Coronary artery (tissue), 2 donors: ENCODE measurements around the gene PTGER2.

Experiments used
- DNase-seq: peaks from one replicate; pipeline ENCODE4 v3.0.0-alpha.2; 2017; ENCODE audit warnings: low spot score
- H3K27ac ChIP-seq, 2 donors: fragments of 200-600 bp; sonication (generic); one replicate each; pipeline ENCODE4 v1.5.1; 2016 to 2019
- H3K4me3 ChIP-seq: fragments of 200-600 bp; sonication (generic); 2 replicates; pipeline ENCODE4 v1.5.1; 2016; ENCODE audit warnings: mild to moderate bottlenecking, moderate library complexity
- TF ChIP-seq, protein P1 (sequence below): fragments of 200-600 bp; sonication (generic); IDR thresholded peaks from one replicate; pipeline ENCODE4 v1.5.1; 2019; ENCODE audit warnings: antibody characterized with exemption

PTGER2 gene

DNA sequence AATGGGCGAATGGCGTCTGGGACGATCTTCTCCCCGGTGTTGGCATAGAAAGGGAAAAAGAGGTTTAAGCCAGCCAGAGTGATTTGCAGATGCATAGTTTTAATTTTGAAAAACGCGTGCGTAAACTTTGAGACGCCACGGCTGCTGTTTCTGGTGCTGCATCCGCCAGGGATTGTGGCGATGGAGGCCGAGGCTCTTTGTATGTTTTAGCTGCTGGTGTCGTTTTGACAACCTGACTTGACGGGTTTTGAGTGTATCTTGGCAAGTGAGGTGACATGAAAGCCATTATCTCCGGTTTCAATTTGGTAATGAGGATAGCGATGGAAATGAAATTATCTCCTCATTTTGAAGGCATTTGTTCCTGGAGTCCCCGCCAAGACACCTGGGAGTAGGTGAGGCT, 45.0 kb upstream of the PTGER2 start:
- DNase-seq: no peak
- TF ChIP-seq, protein P1, sequence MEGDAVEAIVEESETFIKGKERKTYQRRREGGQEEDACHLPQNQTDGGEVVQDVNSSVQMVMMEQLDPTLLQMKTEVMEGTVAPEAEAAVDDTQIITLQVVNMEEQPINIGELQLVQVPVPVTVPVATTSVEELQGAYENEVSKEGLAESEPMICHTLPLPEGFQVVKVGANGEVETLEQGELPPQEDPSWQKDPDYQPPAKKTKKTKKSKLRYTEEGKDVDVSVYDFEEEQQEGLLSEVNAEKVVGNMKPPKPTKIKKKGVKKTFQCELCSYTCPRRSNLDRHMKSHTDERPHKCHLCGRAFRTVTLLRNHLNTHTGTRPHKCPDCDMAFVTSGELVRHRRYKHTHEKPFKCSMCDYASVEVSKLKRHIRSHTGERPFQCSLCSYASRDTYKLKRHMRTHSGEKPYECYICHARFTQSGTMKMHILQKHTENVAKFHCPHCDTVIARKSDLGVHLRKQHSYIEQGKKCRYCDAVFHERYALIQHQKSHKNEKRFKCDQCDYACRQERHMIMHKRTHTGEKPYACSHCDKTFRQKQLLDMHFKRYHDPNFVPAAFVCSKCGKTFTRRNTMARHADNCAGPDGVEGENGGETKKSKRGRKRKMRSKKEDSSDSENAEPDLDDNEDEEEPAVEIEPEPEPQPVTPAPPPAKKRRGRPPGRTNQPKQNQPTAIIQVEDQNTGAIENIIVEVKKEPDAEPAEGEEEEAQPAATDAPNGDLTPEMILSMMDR: no peak
- Histone ChIP-seq H3K4me3 (peak overlapping the region; percentile 66), H3K27ac (no peak overlapping the region)

DNA sequence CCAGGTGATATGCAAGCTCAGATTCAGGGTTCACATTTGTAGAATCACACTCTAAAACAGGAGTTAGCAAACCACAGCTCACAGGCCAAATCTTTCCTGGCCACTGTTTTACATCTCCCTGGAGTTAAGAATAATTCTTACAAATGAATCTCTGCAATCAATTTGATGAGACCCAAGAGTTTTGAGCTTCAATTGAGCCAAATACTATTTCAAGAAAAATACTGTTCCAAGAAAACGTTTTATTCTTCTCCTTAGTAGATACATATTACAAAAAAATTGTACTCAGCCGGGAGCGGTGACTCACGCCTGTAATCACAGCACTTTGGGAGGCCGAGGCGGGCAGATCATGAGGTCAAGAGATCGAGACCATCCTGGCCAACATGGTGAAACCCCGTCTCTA, 44.1 kb upstream of the PTGER2 start:
- TF ChIP-seq, protein P1: no peak

DNA sequence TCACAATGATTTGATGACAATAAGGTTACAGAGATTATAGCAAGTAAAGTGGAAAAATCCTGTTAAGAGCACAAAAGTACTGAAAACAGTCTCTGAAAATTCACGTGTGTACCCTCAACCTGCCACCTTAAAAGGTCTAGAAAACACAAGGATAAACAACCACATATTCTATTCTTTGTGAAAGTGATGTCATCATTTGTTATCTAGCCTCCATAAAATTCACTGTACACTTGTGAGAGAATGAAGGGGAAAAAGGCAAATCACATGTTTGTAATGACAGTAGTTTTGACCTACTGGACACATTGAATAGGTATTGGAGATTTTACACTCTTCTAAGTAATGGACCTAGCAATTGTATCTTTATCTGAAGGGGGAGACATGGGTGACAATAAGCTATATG, 42.6 kb upstream of the PTGER2 start:
- H3K4me3 ChIP-seq: no peak overlapping the region

More for the DNA sequence above, 44.1 kb upstream of the PTGER2 start:
- no peak overlapping the region for H3K4me3 ChIP-seq
- no peak for DNase-seq
- H3K27ac ChIP-seq: no peak overlapping the region

DNA sequence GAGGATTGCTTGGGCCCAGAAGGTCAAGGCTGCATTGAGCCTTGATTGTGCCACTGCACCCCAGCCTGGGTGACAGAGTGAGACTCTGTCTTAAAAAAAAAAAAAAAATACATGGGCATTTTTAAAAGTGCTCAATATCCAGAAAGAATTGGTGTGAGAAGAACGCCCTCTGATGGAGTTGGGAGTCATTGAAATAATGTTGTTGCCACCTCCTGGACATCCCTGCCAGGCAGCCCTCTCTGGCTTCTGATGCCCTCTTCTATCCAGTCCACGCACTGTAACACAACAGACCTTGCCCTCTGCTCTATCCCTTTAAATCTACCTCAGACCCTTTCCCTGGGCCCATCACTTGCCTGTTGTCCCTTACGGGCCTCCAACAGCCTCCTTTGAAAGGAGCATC, 41.7 kb upstream of the PTGER2 start:
- no peak overlapping the region for H3K4me3 ChIP-seq
- TF ChIP-seq, protein P1: no peak
- no peak for DNase-seq
- no peak overlapping the region for H3K27ac ChIP-seq

More for the DNA sequence above, 42.6 kb upstream of the PTGER2 start:
- TF ChIP-seq, protein P1: no peak
- H3K27ac ChIP-seq: no peak overlapping the region
- no peak for DNase-seq

DNA sequence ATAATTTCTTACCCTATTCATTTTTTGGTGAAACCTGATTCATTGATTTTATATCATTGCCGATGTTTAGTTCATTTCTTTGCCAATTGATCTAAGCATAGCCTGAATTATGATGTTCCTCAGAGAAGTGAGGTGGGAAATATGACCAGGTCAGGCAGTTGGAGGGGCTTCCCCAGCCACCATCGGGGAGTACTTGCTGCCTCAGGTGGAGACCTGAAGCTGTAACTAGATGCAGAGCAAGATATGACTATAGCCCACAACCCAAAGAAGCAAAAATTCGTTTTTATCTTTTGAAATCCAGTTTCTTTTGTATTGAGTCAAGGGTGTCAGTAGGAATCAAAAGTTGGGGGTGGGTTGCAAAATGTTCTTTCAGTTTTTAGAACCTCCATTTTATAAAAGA, 38.7 kb upstream of the PTGER2 start:
- H3K27ac ChIP-seq: no peak overlapping the region
- TF ChIP-seq, protein P1: no peak
- DNase-seq: no peak
- H3K4me3 ChIP-seq: no peak overlapping the region

DNA sequence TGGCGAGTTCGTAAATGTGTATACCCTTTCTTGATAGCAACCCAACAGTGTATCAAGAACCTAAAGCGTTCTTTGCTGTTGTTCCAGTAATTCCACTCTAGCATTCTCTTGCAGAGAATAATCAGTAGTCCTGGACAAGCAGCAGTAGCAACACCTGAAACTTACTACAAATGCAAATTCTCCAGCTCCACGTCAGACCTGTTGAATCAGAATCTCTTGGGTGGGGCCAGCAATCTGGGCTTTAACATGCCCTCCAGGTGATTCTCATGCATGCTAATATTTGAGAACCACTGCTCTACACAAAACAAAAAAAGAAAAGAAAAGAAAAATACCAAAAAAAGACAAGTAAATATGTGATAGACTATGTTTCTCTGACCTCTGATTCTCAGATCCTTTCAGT, 36.6 kb upstream of the PTGER2 start:
- TF ChIP-seq, protein P1: no peak
- no peak overlapping the region for H3K4me3 ChIP-seq
- H3K27ac ChIP-seq: no peak overlapping the region
- no peak for DNase-seq

DNA sequence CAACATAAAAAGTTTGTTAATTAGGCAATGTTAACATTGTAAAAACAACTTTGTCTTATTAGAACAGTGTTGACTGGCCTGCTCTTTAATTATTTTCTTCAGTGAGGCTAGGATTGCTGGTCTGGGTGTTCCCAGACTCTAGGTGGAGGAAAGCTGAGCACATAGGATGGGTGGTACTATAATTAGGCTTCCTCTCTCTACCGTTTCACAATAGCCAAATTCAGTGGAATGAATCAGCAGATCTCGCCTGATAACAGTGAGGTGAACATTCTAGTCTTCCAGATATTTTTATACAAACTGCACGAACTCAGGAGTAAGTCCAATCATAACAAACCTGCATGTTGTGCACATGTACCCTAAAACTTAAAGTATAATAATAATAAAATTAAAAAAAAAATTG, 34.7 kb upstream of the PTGER2 start:
- no peak for DNase-seq
- H3K4me3 ChIP-seq: no peak overlapping the region
- H3K27ac ChIP-seq: no peak overlapping the region
- TF ChIP-seq, protein P1: no peak
